GM19324 (cell line): ENCODE results near the gene ELANE.
"Not testable (repeated sequence)": the region's sequence is repeated elsewhere in the genome, so short reads cannot be mapped to it uniquely, and the experiment has no call there.

Experiments used
- ATAC-seq: cut with Tn5 transposase; IDR thresholded peaks from one replicate; pipeline ENCODE4 v1.9.1; 2021; ENCODE audit warnings: mild to moderate bottlenecking, moderate library complexity; ENCODE audit not compliant: unreplicated experiment, low FRiP score

ELANE gene

DNA sequence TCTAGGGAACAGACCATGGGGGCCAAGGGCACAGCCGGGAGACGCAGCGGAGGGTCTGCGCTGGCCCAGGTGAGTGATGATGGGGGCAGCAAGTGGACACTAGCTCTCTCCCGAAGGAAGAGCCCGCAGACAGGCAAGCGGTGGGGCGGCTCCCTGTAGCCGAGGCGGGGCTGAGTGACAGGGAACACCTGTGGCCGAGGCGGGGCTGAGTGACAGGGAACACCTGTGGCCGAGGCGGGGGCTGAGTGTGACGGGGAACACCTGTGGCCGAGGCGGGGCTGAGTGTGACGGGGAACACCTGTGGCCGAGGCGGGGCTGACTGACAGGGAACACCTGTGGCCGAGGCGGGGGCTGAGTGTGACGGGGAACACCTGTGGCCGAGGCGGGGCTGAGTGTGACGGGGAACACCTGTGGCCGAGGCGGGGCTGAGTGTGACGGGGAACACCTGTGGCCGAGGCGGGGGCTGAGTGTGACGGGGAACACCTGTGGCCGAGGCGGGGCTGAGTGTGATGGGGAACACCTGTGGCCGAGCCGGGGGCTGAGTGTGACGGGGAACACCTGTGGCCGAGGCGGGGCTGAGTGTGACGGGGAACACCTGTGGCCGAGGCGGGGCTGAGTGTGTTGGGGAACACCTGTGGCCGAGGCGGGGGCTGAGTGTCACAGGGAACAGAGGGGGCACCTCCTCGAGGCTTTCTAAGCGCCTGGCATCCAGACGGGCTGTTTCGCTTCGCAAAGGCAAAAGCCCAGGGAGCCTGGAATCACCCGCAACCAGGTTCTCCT lies 39.5 kb downstream of the ELANE start:
- ATAC-seq: not testable (repeated sequence)

GRCh38 chr19:892243-892893 lies 40.3 kb downstream of the ELANE start:
- ATAC-seq: no peak

DNA sequence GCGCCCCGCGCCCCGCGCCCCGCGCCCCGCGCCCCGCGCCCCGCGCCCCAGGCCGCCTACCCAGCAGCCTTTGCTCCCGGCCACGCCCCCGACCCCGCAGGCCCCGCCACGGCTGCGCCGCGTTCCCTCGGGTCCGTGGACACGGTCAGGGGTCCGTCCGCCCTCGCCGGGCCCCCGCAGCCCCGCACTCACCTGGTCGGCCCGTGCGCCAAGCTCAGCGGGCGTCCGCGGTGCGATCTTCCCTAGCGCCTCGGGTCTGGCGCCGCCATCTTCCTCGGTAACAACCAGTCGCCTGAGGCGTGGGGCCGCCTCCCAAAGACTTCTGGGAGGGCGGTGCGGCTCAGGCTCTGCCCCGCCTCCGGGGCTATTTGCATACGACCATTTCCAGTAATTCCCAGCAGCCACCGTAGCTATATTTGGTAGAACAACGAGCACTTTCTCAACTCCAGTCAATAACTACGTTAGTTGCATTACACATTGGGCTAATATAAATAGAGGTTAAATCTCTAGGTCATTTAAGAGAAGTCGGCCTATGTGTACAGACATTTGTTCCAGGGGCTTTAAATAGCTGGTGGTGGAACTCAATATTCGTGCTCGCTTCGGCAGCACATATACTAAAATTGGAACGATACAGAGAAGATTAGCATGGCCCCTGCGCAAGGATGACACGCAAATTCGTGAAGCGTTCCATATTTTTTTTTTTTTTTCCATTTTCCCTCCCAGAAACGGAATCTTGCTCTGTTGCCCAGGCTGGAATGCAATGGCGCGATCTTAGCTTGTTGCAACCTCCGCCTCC lies 41.0 kb downstream of the ELANE start, which contains the start of the genes MED16 and RNU6-9:
MED16 (minus strand) TSS at position 294 of the 796 bp plus-strand sequence. CDS start 2,056 bp downstream, outside the sequence.
RNU6-9 (plus strand) TSS at position 591 of the 796 bp plus-strand sequence.
- ATAC-seq: peak; percentile 84

- ATAC-seq: no peak
Measured at GRCh38 chr19:896434-896833, 44.3 kb downstream of the ELANE start.

GRCh38 chr19:896999-897398 lies 44.9 kb downstream of the ELANE start:
- ATAC-seq: no peak

GRCh38 chr19:897442-898039 lies 45.4 kb downstream of the ELANE start:
- ATAC-seq: no peak

DNA sequence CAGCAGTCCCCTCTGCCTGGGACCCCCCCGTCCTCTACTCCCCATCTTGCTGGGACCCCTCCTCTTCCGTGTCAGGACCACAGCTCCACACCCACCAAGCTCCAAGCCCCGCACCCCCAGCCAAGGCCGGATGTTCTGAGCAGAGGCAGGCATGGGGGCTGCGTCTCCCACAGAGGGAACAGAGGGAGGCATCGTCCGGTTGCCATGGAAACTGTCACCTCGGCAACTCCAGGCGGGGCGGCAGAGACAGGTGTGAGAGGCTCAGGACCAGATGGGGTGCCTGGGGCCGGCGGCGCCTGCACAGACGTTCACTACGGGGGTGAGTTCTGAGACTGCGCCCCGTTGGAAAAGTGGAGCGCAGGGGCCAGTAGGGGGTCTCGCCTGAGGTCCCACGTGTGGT lies 46.6 kb downstream of the ELANE start:
- ATAC-seq: no peak

DNA sequence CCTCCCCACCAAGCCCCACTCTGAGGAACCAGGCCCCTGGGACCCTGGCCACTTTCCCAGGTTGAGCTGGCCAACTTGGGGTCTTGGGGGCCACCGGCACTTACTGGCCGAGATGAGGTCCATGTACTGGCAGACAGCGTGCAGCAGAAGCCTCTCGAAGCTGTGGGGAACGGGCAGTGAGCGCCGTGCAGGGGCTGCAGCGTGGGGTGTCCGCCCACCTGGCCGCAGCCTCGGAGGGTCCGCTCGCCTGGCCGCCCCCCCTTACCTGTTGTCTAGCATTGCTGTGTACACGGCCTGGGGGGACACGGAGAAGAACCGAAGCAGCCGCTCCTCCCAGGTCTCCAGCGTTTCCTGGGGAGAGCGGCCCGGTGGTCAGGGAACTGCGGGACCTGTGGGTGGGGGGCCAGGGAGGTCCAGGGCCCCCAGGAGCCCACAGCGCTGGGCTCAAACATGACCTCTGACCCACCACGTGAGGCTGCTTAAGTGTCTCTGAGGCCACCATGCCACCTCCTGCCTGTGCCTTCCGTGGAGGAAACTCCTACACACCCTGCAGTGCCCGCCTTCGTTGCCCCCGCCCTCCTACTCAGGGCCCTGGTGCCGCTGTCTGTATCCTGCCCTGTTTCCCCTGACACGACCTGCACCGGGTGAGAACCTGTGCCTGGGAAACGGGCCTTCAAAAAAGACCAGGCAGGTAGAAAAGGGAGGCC lies 47.4 kb downstream of the ELANE start:
- ATAC-seq: no peak

DNA sequence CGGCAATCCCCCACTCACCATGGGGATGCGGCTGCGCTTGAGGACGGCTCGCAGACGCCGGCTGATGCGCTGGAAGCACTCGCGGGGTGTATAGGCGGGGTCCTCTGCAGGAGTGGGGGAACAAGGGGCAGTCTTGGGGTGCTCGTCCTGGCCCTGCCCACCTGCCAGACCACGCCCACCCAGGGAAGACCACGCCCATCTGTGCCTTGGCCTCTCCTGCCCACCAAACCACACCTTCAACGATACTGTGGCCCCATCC lies 47.9 kb downstream of the ELANE start:
- ATAC-seq: no peak

GRCh38 chr19:900302-901111 lies 48.4 kb downstream of the ELANE start:
- no peak for ATAC-seq

GRCh38 chr19:901216-902092 lies 49.4 kb downstream of the ELANE start:
- ATAC-seq: no peak

DNA sequence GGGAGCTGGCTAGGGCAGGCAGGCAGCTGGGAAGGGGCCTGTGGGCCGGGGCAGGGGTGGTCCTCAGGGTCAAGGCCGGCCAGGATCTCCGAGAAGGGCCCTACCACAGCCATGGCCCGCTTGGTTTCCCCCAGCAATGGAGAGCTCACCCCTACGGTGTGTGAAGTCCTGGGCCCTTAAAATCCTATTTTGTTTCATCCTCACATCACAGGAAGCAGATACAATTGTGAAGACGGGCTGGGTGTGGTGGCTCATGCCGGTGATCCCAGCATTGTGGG lies 49.9 kb downstream of the ELANE start:
- ATAC-seq: no peak

DNA sequence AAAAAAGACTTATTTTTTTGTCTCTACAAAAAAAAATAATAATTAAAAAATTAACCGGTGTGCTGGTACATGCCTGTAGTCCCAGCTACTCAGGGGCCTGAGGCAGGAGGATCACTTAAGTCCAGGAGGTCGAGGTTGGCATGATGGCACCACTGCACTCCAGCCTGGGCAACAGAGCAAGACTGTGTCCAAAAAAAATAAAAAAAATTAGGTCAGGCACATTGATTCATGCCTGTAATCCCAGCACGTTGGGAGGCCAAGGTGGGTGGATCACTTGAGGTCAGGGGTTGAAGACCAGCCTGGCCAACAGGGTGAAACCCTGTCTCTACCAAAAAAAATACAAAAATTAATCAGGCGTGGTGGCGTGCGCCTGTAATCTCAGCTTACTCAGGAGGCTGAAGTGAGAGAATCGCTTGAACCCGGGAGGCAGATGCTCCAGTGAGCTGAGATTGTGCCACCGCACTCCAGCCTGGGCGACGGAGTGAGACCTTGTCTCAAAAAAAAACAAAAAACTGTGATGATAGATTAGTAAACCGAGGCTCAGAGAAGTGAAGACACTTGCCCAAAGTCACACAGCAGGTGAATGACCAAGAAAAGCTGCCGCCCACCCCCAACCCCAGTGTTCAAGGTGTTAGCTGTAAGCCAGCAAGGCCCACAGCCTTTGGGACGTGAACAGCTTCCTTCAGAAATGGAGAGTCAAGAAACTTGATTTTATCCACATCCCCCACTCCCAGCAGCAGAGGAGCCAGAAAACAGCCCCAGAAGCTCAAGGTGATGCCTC lies 50.5 kb downstream of the ELANE start:
- no peak for ATAC-seq

GRCh38 chr19:903266-903797 lies 51.2 kb downstream of the ELANE start:
- no peak for ATAC-seq

GRCh38 chr19:904545-904944 lies 52.4 kb downstream of the ELANE start:
- ATAC-seq: no peak
